HG02678 (cell line): Measurements from ENCODE around the gene KLHL13.
"Not testable (repeated sequence)": the region's sequence is repeated elsewhere in the genome, so short reads cannot be mapped to it uniquely, and the experiment has no call there.

Source experiments
- ATAC-seq: cut with Tn5 transposase; IDR thresholded peaks from one replicate; pipeline ENCODE4 v1.9.1; 2021; ENCODE audit warnings: mild to moderate bottlenecking, moderate library complexity; ENCODE audit not compliant: unreplicated experiment

Gene KLHL13, protein sequence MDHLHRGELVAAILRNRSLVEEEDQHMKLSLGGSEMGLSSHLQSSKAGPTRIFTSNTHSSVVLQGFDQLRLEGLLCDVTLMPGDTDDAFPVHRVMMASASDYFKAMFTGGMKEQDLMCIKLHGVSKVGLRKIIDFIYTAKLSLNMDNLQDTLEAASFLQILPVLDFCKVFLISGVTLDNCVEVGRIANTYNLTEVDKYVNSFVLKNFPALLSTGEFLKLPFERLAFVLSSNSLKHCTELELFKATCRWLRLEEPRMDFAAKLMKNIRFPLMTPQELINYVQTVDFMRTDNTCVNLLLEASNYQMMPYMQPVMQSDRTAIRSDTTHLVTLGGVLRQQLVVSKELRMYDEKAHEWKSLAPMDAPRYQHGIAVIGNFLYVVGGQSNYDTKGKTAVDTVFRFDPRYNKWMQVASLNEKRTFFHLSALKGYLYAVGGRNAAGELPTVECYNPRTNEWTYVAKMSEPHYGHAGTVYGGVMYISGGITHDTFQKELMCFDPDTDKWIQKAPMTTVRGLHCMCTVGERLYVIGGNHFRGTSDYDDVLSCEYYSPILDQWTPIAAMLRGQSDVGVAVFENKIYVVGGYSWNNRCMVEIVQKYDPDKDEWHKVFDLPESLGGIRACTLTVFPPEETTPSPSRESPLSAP

DNA sequence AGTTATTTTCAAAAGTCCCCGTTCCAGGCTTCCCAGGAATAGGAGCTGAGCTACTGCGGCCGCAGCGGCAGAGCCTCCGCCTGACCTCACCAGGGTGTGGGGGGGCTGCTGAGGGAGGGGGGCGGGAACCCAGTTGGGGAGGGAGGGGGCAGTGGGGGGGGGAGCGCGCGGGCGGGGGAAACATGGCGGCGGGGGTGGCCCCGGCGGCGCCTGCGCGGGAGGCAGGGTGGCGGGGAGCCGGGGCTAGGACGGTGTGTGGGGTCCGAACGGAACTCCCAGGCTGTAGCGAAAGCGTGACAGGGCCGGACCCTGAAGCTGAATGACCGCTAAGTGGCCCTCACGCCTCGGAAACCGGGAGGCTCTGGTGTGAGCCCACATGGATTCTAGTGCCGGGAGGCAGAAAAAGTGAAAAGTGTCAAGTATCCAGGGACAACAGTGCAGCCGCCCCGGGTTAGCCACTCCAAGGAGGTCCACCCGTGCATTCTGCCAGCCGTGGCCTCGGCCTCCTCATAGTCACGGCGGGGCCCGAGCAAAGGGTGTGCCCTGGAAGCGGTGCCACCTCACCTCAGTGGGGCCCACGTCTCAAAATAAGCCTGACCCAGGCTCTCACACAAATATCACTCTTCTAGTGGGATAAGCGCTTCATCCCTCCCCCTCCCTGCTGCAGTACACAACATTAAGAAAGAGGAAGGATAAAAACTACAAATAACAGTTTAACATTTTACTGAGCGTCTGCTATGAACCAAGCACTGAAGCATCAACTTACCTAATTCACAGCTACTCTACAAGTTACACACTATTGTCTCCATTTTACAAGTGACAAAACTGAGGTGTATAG lies at the start of gene KLHL13:
Gene KLHL13, minus strand, starts transcription at position 98 of the 838 bp plus-strand sequence. CDS start 88,337 bp downstream, outside the sequence.
- no peak for ATAC-seq

DNA sequence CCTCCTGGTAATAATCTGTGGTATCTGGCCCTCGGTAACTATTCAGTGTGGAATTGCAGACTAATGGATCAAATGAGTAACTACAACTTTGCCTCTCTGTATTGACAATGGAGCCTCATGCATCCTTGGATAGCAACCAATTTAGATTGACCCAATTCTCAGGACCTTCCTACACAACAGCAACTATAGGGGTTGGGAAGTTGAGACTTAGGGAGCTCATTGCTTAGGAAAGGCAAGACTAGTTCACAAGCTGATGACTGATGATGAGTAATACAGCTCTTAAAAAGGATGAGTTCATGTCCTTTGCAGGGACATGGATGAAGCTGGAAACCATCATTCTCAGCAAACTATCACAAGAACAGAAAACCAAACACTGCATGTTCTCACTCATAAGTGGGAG lies 47.5 kb upstream of the KLHL13 start:
- ATAC-seq = no peak

DNA sequence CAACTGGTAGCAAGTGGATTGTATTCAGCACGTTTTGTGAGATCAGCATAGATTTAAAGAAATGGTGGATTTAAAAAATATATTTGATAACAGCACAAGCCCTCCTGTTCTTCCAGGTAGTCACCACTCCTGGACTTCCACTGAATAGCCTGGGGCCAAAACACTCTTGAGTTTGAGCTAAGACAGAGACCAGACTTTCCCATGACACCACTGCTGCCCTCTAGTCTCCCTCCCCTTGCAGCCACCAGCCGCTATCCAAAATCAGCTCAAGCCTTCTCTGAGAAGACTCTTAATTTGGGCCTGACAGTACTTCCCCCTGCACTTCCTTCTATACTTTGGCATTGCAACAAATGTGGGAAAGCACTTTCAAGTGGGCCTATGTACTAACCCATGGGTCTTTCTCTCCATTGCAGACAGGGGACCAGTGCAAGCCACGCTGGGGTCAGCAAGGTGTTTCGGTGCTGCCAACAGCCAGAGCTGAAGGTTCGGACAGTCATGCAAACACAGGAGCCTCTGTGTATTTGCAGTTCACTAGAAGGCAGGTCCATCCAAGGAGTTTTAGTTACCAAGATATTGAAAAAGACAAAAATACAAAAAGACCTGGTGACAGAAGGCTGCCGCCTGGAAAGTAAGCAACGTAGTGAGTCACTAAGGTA lies 40.5 kb upstream of the KLHL13 start:
- no peak for ATAC-seq

DNA sequence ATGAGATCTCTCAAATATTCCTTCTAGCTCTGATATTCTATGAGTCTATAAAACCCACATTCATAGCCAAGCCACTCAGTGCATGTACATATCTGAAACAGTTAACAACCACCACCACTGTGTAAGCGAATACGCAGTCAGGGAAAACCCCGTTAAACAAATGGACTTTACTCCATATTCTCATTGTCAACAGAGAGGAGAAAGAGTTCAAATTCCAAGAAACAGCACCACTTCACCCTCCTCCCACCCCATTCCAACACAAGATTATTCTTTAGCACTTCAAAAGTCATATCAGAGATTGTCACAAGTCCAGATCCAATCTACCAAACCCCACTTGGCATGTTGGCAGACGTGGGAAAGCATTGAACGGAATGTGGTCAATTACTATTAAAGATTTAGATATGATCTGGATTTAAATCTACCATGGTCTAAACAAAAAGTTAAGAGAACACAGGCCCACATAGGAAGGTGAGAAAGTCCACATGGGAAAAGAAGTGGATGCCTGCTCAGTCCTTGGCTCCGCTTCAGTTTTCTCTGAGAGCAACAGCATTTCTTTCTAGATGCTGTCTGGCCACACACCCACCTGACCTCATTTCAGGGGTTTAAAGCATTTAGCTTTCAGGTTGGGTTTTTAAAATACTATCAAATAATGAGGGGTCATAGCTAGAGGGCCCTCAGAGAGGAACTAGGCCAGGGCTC lies 39.8 kb upstream of the KLHL13 start:
- no peak for ATAC-seq

DNA sequence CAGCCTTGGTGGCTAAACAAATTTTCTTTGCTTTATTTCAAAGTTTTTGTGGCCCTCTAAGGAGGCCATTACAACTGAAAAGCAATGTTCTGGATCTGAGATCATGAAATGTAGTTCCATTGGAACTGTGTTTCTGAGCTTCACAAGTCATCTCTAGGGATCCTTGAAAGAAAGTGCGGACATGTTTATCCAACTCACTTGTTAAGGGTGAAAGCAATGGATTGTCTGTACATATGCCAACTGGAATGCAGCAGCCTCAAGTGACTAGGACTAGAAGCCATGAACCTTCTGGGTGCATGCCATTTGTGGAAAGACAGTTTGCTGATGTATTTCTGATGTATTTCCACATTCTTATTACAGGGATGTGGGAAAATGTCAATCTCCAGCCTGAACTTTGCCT lies 36.7 kb upstream of the KLHL13 start:
- ATAC-seq = no peak

DNA sequence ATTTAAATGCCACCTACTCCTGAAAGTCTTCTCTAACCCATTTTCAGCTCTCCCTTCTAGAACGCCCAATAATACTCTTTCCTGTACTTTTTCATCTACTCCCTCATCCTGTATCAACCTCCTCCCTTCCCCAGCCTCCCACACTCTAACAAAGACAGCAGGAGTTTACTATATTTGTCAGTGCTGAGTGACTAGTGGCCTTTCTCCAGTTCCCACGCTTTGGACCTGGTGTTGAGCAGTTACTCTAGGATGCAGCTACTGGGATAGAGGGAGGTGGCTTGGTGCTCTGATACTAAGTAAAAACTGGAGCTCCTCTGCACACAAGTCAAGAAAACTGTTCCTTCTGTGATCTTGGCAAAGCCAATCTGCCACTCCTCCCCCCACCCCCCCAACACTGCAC lies 36.1 kb upstream of the KLHL13 start:
- ATAC-seq = no peak

DNA sequence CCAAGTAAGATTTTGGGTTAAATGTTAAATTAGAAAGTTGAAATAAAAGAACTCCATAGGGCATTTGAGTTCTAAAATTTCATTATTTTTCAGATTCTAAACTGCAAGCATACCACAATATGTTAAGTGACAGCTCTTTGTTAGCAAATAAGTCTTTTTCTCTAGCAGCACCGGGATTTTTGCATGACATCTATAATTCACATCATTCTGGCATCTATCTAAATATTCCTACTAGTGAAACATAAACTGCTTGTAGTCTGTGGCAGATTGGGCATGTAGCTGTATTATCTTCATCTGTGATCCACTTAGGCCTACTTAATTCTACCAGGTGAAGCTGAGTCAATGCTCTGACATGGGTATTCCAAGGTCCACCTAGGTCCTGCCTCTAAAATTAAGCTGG lies 32.1 kb upstream of the KLHL13 start:
- no peak for ATAC-seq

DNA sequence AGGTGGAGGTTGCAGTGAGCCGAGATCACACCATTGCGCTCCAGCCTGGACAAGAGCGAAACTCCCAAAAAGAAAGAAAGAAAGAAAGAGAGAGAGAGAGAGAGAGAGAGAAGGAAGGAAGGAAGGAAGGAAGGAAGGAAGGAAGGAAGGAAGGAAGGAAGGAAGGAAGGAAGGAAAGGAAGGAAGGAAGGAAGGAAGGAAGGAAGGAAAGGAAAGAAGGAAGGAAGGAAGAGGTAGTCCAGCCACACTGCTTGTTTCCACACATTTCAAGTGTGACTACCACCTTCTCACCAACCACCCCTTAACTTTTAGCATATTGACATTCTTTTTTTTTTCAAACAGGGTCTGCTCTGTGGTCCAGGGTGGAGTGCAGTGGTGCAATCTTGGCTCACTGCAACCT lies 31.2 kb upstream of the KLHL13 start:
- ATAC-seq = not testable (repeated sequence)

DNA sequence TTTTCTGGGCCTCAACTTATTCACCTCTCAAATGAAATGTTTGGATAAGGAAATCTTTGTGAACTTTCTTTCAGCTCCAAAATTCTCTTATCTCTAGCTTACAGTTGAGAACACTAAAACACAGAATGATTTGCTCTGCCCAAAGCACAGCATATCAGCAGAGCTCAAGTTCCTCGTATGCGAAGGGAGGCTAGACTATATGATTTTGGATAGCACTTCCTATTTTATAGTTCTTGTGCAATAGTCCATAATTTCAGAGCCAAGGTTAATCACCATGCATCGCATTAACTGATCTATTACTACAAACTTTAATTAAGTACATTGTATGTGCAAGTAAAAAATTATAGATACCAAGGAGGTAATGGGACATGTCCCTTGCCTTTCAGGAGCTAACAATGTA lies 27.0 kb upstream of the KLHL13 start:
- no peak for ATAC-seq

DNA sequence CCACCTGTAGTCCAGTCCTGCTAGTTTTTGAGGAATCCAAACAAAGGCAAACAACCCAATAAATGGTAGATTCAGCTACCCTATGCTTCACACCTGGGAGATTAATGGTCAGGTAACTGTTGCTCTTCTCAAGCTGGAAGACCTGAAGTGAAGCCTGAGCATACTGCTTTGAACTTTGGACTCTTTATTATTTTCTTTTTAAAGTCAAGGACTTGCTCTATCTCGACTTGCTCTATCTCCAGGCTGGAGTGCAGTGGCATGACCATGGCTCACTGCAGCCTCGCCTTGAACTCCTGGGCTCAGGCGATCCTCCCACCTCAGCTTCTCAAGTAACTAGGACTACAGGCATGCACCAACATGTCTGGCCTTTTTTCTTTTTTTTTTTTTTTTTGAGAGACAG lies 14.7 kb upstream of the KLHL13 start:
- ATAC-seq = no peak

DNA sequence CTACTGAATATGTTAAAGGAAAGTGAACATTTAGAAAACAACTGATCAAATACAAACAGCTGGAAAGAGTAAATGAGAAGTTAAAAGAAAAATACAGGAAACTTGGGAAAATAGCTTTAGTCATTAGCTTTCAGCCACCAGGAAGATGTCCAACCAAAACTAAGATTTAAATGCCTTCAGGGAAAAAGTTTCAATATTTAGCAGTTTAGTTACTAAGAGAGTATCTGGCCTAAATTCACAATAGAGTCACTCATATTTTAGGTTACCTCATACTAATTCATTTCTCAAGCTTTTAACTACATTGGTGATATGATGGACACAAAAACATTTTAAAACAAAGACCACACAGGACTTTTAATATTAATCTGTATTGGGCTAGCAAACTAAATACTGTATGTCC lies 13.1 kb upstream of the KLHL13 start:
- ATAC-seq = no peak

DNA sequence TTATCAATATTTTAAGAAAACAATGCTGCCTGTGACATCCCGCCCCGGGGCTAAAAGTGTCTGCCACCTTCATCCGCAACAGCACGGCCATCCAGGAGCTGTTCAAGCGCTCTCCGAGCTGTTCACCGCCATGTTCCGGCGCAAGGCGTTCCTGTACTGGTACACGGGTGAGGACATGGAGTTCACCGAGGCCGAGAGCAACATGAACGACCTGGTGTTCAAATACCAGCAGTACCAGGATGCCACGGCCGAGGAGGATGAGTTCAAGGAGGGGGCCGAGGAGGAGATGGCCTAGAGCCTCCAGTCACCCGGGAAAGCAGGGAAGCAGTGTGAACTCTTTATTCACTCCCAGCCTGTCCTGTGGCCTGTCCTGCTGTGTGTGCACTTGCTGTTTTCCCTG lies 12.1 kb upstream of the KLHL13 start:
- ATAC-seq = no peak

DNA sequence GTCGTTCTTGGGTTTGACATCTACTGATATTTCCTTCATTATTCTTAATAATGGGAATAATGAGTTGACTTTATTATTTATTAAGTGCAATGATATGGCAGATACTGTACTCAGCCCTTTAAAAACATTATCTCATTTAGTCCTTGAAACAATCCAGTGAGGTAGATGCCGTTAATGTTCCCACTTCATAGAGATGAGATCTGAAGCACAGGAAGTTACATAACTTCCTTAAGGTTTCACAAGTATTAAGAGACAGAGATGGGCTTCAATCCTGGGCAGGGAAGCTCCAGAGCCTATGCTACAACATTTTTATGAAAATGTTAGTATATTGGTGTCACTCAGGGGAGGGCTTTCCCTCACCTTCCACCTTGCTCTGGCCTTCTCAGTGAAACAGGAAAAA lies 9.7 kb upstream of the KLHL13 start:
- no peak for ATAC-seq

DNA sequence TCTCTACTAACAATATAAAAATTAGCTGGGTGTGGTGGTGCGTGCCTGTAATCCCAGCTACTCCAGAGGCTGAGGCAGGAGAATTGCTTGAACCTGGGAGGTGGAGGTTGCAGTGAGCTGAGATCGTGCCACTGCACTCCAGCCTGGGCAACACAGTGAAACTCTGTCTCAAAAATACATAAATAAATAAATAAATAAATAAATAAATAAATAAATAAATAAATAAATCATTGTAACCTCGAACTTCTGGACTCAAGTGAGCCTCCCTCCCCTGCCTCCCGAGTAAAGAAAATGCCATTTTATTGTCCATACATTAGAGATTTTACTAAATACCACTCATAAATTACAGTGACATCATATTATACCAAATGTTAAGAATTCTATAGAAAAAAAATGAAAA lies 7.6 kb upstream of the KLHL13 start:
- ATAC-seq = not testable (repeated sequence)

DNA sequence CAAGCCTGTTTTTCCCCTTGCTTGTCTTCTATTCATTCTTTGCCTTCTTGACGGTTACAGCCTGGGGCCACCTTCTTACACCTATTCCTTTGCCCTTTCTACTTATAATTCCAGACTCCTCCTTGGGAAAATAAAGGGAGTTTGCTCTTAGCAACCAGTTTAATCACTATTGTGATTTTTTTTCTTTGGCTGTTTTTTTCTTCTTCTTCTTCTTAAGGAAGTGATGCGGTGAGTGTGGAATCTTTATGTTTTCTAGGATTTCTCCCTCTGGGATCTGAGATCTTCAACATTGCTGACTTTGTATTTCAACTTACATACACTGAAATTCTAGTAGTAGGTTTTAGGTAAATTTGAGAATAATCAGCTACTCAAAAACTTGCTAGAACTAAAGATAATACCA lies 1.1 kb upstream of the KLHL13 start:
- ATAC-seq = no peak

DNA sequence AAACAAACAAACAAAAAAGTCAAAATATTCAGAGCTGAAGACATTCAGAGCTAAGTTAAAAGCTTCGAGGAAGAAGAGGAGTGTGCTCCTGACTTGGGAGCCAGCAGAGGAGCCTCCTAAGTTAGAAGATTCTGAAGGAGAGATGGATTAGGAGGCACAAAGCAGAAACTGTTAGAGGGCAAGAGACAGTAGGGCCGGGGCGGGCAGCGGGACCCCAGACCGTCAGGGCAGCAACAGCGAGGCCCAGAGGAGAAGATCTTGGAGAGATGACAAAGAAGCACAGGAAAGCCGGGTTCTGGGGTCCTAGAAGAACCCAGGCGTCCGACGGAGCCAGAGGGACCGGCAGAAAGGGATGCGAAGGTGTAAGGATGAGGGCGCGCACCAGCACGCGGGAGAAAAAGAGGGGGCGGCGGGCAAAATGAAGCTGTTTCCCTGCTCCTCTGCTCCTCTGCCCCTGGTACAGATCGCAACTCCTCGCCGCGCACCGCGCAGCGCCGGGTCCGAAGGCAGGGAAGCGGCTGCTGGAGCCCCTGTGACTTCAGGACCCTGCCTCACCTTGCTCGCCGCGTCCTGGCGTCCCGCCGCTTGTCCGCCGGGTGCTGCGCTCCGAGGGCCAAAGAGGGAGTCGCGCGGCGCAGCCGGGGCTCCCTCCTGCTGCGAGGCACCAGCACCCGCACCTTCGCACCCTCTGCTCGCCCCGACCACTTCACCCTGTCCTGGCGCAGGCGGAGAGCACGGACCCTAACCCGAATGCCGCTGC lies 477 bp downstream of the KLHL13 start:
- ATAC-seq = no peak

DNA sequence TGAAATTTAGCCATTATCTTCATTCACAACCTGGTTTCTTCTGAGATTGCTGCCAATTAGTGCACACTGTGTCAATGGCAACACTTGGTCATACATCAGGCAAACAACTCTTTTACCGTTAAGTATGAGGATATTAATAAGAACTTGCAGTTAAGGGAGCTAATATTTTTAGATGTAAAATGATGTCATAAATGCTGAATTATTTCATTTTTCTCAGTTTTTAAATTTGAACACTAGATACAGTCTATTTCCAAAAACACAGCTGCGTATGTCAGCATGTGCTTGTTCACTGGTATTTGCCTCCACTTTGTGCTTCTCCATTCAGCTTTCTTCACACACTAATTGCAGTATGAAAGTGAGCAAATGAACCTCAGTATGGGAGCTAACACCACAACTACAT lies 1.6 kb downstream of the KLHL13 start:
- ATAC-seq = no peak

DNA sequence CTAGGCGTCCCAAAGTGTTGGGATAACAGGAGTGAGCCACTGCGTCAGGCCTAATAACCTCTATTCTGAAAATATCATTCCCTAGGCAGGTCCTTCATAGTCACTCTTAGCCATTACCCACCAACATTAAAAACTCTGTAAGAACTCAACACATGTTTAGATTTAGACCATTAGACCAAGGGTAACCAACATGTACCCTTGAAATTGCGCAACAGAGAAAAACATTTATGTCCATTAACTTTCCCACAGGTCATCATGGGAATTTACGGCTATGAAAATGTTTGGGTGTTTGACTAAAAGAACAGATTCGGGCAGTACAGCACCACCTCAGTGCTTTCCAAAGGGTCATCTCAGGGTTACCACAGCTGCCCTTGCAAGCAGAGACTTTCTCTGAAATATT lies 7.5 kb downstream of the KLHL13 start:
- no peak for ATAC-seq

DNA sequence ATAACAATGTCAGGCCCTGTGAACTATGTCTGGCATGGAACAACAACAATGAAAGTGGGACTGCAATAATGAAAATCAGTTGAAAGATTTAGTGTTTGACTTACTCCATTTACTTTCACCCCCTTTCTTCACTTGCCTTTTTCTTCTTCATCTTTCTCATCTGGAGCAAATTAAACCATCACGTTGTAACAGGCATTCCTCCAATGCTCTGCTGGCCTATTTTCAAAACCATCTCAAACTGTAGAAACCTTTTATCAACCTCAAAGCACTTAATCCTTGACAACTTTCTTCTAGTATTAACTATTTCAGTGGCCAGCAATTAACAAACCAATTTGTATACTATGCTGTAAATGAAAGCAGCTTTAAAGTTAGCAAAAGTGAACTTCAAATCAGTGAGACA lies 8.3 kb downstream of the KLHL13 start:
- no peak for ATAC-seq

DNA sequence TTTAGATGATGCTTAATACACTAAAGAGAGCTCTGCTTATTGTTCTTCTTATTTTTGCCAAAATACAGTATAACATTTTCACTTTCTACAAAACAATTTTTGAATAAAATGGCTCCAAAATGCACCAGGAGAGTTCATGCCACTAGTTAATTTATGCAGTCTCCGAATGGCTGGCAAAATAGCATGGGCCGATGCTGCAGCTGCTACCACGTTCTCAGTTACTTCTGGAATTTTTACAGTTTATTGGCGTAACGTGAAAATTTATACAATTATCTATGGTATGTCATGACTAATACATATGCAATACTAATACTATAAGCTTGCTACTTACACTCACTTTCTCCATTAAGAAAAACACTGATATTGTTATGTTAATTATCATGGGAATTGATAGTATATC lies 16.5 kb downstream of the KLHL13 start:
- no peak for ATAC-seq
